Psoas muscle (tissue), 8 donors: ENCODE measurements around the gene DTD1. TPM values are rescaled to one million over a fixed set of nuclear protein-coding genes. Genes with fewer than 3 reads are reported as not detected.

Experiments used
- ATAC-seq, 4 donors: fragments of 200-7000 bp; cut with Tn5 transposase; one replicate each; pipeline ENCODE4 v1.9.1; 2020; ENCODE audit warnings: moderate library complexity in 3 of 4, mild to moderate bottlenecking in 2 of 4
- DNase-seq, 2 donors: peaks; one replicate each; pipeline ENCODE4 v3.0.0-alpha.2; 2020
- H3K27ac ChIP-seq: fragments of 200-600 bp; one replicate; pipeline ENCODE4 v1.8.0; 2022
- H3K27me3 ChIP-seq, 3 donors: fragments of 200-600 bp in 1 of 3; one replicate each; pipeline versions ENCODE4 v1.6.1 to v1.8.0; 2013 to 2022; ENCODE audit warnings: low read length in 2 of 3, mild to moderate bottlenecking in 2 of 3, moderate library complexity in 1 of 3; ENCODE audit not compliant: insufficient read depth in 3 of 3
- H3K36me3 ChIP-seq, 2 donors: fragments of 200-600 bp in 1 of 2; one replicate each; pipeline versions ENCODE4 v1.6.1 to v1.8.0; 2013 to 2022; ENCODE audit warnings: low read depth in 1 of 2, mild to moderate bottlenecking in 1 of 2, moderate library complexity in 1 of 2; ENCODE audit not compliant: insufficient read depth in 1 of 2
- H3K4me1 ChIP-seq: fragments of 200-600 bp; one replicate; pipeline ENCODE4 v1.8.0; 2022
- H3K4me3 ChIP-seq: fragments of 200-600 bp; one replicate; pipeline ENCODE4 v1.8.0; 2022; ENCODE audit warnings: mild to moderate bottlenecking
- H3K9me3 ChIP-seq: fragments of 200-600 bp; one replicate; pipeline ENCODE4 v1.8.0; 2022
- CTCF ChIP-seq: fragments of 200-600 bp; IDR thresholded peaks from one replicate; pipeline ENCODE4 v1.8.0; 2022; ENCODE audit warnings: antibody characterized with exemption
- WGBS, 3 donors: extraction: QIAGEN DNeasy Blood & Tissue Kit; methylation state at CpG; one replicate each; pipeline versions ENCODE4 v1.1.6 to v1.1.7; 2013; 5-methylcytosine and 5-hydroxymethylcytosine counted together
- intact Hi-C, 2 donors: fragments of 100-400 bp; cut with DNase I; formaldehyde crosslinking; loops; one replicate each; pipeline versions ENCODE4 v1.11.0 to v1.14.2; 2022
- polyA plus RNA-seq, 3 donors: library from polyadenylated mRNA; stranded (reverse); fragments of 200-250 nt; gene quantifications; one replicate each; pipeline ENCODE4 v1.2.3, GENCODE V29; 2013
- total RNA-seq, 4 donors: library from RNA; stranded (reverse); fragmentation: NEBNext Ultra II Directional in 2 of 4; extraction: Animal tissue kit (Norgen Biotek cat#: 25700) in 2 of 4; gene quantifications; one replicate each; pipeline versions ENCODE4 v1.2.1 to v1.2.4, GENCODE V29; 2021 to 2023
- donor health status: healthy with polysubstance abuse.
- donor health status: DM: no; HTN: no; CAD: no; lungs with moderate emphysema.
- donor health status: Bipolar disorder and iron deficiency.
- donor health status: healthy.
- donor health status: DM: yes; HTN: yes; CAD: no.
- donor health status: DM: no; HTN: no; CAD: no.
- donor health status: DM: no; HTN: no; CAD: no.
- donor health status: DM: yes; HTN: yes; CAD: no.

DTD1 gene
- total and polyA plus RNA-seq, 7 donors, result 12.4 to 20.7 (median 18.2) TPM

- intact Hi-C loops, result no loop called here
- H3K36me3 ChIP-seq, result no peaks in the 10 kb centered on the region
- no peak for ATAC-seq
- no peak for TF ChIP-seq CTCF
- no peak overlapping the region for H3K4me3 ChIP-seq
- no peaks in the 10 kb centered on the region for H3K4me1 ChIP-seq
- H3K27me3 ChIP-seq, result no peaks in the 10 kb centered on the region
- H3K9me3 ChIP-seq, result no peaks in the 10 kb centered on the region
- DNase-seq, result no peak
- 83 to 90% (median 88%) methylated on average over 2 of the region's 2 CpGs for WGBS, 3 donors
- no peak overlapping the region for H3K27ac ChIP-seq
Measured at GRCh38 chr20:18663932-18664331, 76.1 kb downstream of the DTD1 start.

DNA sequence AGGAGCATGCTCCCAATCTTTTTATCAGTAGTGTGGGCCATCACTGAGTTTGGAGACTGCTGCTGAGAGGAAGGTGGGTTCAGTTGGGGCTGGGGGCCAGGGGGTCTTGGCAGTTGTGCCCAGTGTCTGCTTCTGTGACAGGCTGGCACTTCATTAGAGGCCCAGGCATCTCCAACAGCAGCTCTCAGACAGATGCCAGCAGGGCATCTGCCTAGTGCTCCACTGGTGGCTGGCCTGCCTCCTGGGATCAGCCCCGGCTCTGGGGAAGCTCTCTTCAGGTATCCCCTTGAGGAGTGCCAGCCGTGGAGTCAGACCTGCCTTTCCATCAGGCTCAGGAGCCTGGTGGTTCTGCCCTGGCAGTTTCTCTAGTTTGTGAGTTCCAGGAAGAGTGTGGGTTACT lies 77.3 kb downstream of the DTD1 start:
- no peaks in the 10 kb centered on the region for H3K27me3 ChIP-seq
- H3K27ac ChIP-seq, result no peak overlapping the region
- no peak for ATAC-seq
- WGBS, 3 donors, result 69 to 89% (median 88%) methylated on average over 2 of the region's 2 CpGs
- no peaks in the 10 kb centered on the region for H3K36me3 ChIP-seq
- H3K4me3 ChIP-seq, result no peak overlapping the region
- intact Hi-C loops, result no loop called here
- DNase-seq, result no peak
- H3K4me1 ChIP-seq, result no peaks in the 10 kb centered on the region
- TF ChIP-seq CTCF, result no peak
- no peaks in the 10 kb centered on the region for H3K9me3 ChIP-seq

GRCh38 chr20:18666803-18667415 lies 79.1 kb downstream of the DTD1 start:
- no peaks in the 10 kb centered on the region for H3K27me3 ChIP-seq
- TF ChIP-seq CTCF, result no peak
- H3K4me3 ChIP-seq, result no peak overlapping the region
- H3K27ac ChIP-seq, result no peak overlapping the region
- H3K9me3 ChIP-seq, result no peaks in the 10 kb centered on the region
- intact Hi-C loops, result no loop called here
- DNase-seq (no peak), ATAC-seq (no peak)
- 60 to 75% (median 68%) methylated on average over 9 of the region's 9 CpGs for WGBS, 3 donors
- no peaks in the 10 kb centered on the region for H3K36me3 ChIP-seq
- H3K4me1 ChIP-seq, result no peaks in the 10 kb centered on the region

DNA sequence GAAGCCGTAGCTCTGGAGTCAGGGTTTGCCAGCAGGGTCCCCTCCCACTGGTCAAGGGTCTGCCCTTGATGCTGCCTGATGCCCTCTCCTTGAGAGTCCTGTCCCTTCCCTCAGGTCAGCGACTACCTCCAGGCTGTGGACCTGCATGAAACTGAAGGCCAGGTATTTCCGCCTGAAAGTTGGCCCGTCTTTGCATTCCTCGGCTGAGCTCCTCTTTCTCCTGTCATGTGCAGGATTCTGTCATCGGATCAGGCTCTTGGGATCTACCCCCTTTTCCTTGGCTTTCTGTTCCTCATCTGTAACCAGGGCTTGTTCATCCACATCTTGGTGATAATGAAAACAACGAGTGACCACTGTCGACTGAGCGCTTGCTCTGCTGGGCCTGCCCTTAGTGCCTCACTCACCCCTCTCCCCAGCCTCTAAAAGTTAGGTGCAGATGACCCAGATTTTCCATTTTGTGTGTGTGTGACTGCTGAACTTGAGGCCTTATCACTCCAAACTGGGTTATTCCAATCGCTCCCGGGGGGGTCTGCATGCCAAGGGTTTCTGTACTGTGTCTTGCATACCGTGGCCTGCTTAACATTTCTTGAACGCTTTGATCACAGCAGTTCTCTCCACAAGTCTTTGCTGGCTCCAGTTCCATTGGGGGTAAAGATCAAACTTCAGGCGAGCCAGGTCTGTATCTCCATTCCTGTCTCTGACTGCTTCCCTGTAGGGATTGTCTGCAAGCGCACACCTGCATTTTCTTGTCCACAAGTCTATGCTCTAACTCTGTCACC lies 81.6 kb downstream of the DTD1 start:
- WGBS, 3 donors, result 91 to 93% (median 92%) methylated on average over 15 of the region's 15 CpGs
- H3K9me3 ChIP-seq, result no peaks in the 10 kb centered on the region
- H3K27me3 ChIP-seq, result no peaks in the 10 kb centered on the region
- DNase-seq, result no peak
- no peaks in the 10 kb centered on the region for H3K4me1 ChIP-seq
- TF ChIP-seq CTCF, result no peak
- ATAC-seq, result no peak
- intact Hi-C loops, result no loop called here
- no peak overlapping the region for H3K27ac ChIP-seq
- H3K4me3 ChIP-seq, result no peak overlapping the region
- H3K36me3 ChIP-seq, result no peaks in the 10 kb centered on the region
